T-helper 2 cell (primary cell): Measurements from ENCODE around the gene FARP1.

Experiments
- DNase-seq, 5 experiments: peaks; one replicate each; pipeline versions ENCODE4 v3.0.0 to v3.0.0-alpha.2; 2012 to 2022
- total RNA-seq, 2 donors: gene quantifications; one replicate each; lab custom pipeline; 2026; lab: John Stamatoyannopoulos, UW

FARP1 gene, protein sequence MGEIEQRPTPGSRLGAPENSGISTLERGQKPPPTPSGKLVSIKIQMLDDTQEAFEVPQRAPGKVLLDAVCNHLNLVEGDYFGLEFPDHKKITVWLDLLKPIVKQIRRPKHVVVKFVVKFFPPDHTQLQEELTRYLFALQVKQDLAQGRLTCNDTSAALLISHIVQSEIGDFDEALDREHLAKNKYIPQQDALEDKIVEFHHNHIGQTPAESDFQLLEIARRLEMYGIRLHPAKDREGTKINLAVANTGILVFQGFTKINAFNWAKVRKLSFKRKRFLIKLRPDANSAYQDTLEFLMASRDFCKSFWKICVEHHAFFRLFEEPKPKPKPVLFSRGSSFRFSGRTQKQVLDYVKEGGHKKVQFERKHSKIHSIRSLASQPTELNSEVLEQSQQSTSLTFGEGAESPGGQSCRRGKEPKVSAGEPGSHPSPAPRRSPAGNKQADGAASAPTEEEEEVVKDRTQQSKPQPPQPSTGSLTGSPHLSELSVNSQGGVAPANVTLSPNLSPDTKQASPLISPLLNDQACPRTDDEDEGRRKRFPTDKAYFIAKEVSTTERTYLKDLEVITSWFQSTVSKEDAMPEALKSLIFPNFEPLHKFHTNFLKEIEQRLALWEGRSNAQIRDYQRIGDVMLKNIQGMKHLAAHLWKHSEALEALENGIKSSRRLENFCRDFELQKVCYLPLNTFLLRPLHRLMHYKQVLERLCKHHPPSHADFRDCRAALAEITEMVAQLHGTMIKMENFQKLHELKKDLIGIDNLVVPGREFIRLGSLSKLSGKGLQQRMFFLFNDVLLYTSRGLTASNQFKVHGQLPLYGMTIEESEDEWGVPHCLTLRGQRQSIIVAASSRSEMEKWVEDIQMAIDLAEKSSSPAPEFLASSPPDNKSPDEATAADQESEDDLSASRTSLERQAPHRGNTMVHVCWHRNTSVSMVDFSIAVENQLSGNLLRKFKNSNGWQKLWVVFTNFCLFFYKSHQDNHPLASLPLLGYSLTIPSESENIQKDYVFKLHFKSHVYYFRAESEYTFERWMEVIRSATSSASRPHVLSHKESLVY
- 0.62 to 1.3 reads per million in 2 donors for total RNA-seq

DNA sequence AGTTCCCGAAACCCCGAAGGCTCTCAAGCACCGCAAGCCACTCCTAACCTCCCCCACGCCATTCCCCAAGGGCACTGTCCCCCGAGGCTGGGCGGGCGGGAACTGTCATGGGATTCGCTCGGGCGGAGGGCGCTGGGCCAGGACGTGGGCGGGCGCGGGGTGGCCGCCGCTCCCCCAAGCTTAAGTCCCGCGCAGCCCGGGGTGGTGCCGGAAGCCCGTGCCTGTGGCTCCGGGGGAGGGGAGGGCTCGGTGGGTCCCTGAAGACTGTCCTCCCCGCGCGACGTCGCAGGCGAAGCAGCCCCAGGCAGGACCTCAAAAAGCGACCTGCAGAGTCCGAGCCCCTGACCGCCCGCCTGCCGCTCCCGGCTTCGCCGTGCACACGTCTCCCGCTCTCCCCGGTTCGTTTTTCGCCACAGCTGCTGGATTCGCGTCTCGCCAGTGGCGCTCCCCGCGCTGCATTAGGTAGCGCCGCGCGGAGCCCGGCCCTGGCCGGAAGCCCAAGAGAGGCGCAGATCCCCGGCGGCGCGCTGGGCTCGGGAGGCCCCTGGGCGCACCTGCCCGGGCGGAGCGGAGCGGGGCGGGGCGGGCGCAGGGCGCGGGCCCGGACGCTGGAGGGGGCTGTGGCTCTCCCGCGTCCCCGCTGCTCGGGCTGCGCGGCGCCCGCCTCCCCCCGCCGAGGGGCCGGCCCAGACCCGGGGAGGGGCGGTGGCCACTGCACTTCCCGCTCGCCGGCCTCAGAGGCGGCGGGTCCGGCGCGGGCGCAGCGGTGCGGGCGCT is at the start of gene FARP1:
TSS of gene FARP1 (plus strand) at position 715 of the 777 bp plus-strand sequence. CDS start 70,149 bp downstream, outside the sequence.
- peak in 1 of 5 experiments; percentile 54 for DNase-seq

DNA sequence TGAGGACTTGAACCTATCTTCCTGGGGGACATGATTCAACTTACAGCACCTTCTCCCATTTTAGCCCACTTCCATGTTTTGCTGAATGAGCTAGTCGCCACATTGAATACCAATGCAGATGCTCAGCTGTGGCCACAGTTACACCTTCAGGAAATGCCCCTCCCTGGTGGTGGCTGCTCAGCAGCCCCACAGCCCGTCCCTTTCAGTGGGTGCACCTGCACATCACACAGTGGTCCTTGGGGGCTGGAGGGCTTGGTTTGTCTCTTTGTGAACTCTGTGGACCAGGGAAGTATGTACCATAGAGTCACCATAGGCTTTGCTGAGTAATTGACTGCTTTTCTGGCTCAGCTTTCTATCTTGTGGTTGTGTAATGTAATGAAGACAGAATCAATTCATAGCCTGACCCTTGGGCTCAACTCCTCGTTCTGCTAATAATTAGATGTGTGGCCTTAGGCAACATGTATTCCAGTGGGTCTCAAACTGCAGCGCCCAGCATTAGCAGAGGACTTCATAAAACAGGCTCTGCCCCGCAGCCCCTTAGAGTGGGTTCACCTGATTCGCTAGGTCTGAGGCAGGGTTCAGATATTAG is 48.1 kb upstream of the FARP1 start:
- no peak for DNase-seq

DNA sequence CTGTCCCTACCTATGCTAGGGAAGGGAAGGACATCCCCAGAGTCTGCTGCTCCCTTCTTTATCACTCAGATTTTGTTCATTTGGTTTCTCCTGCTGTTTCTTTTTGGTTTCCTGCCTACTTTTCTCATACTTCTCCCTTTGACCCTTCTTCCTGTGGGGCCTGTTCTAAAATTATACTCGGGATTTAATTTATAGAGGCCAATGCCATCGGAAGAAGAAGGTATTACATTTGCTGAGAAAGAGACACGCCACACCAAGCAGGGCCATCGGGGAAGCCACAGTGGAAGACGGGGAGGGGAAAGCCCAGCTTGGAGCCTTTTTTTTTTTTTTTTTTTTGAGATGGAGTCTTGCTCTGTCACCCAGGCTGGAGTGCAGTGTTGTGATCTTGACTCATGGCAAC is 46.8 kb upstream of the FARP1 start:
- no peak for DNase-seq

DNA sequence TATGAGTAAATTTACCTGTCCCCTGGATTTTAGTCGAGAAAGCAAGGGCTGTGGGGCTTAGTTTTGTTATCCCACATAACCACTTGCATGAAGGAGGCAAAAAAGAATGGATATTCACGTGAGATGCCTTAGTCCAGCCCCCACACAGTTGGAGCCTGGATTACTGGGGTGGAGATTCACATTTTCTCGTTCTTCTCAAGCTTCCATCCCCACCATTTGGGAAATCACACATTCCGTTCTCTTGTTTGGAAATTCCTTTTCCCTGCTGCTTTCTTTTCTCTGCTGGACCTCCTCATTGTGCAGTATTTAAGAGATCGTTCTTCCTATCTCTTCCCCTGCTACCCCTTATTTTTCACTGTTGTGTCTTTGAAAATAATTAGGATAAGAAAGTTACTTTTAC is 45.1 kb upstream of the FARP1 start:
- no peak for DNase-seq

DNA sequence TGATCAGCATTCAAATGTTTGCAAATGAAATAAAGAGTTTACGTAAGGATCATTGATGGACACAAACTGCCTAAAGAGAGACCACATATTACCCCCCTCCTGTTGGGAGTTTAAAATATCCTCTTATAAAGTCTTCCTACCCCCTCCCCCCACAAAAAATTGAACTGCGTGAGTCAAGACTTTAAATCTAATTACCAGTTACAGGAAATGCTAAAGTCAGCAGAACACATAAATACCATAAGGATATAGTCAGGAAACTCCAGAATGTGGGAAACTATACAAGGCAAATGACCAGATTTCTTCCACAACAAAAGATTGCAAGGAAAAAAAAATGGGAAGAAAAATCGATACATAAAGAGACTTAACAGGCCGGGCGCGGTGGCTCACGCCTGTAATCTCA is 44.4 kb upstream of the FARP1 start:
- DNase-seq, result no peak

DNA sequence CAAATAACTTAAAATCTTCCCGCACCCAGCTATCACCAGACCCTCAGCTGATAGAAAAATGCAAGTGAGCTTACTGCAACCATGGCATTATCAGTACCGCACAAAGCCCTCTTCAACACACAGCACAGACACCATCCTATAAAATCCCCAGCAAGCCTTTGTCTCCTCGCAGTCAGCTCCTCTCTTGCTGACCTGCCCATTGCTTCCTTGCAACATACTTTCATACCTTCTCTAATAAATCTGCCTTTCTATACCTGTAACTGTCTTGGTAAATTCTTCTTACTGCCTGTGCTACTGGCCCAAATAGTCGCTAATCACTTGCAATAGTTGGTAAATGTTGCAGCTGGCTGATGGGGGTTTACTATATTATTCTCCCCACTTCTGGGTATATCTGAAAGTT is 43.3 kb upstream of the FARP1 start:
- DNase-seq, result no peak

DNA sequence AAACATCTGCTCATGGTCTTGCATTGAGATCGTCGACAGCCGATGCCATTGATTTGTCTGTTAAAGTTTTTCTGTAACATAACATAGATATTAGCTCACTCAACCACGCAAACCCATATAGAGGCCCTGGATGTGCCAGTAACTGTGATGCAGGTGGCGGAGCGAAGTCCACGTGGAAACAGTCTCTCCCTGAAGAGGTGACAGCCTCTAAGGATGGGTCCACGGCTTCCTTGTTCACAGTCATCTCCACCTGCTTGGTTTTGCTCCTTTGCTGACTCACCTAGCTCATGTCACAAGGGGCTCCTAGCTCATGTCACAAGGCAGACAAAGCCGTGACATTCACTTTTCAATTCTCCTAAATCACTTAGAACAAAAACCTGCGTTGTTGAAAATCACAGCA is 42.4 kb upstream of the FARP1 start:
- DNase-seq, result no peak

DNA sequence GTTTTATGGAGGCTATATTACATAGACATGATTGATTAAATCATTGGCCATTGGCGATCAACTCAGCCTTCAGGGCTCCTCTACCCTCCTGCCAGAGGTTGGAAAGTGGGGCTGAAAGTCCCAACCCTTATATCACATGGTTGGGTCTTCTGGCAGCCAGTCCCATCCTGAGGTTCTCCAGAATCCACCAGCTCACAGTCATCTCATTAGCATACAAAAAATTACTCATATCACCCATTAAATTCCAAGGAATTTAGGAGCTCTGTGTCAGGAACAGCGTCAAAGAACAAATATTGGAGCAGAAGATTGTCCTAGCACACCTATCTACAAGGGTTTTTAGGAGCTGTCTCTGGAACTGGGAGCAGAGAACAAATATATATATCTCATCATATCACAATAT is 39.4 kb upstream of the FARP1 start:
- no peak for DNase-seq

DNA sequence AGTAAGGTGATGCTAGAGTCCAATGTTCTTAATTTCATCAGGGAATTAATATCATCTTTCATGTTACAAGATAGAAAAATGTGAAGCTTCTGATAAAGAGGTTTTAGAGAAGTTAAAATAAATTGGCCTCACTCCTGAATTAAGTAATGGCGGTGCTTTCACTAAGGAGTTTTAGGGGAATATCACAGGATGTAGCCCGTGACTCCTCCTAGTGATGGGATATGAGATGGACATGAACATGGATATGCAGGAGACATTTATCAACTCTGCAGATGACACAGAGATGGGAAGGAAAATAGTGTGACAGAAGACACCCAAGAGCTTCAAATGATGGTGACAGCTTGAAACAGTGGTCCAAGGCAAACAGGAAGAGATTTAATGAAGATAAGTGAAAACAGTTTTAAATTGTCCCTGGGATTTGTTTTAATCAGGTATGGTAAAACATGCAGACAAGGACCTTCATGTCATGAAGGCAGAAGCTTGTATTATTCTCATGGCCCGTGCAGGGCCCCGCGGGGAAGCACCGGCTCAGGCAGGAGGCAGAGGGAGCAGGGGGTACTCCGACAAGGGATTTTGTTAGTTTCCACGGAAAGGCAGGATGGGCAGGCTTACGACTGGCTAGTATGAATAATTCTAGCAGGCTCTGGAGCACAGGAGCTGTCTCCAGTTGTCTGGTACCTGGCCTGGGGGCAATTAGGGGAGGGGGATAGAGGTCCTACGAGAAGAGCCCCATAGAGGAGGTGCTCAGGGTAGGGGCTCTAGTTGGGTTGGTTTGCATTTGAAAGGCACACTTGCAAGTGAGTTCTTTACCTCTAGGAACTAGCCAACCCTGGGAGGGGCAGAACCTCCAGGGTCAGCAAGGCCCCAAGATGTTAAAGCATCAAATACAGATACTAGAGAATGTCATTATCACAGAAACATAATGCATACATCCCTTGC is 38.7 kb upstream of the FARP1 start:
- DNase-seq, result no peak

DNA sequence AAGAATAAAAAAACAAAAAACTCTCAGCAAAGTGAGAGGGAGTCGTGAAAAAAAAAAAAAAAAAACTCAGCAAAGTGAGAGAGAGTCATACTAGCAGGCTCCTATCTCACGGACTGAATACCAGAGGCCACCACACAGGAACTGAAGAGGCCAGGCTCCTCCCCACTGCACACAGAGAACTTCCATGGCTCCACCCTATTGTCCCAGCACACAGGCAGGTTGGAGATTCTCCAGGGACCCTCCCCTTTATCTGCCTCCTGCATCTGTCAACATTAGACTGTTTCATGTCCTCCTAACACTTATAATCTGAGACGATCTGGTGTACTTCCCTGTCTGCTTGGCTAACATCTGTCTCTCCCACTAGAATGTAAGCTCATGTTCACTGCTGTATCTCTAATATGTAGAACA is 37.0 kb upstream of the FARP1 start:
- DNase-seq, result no peak

DNA sequence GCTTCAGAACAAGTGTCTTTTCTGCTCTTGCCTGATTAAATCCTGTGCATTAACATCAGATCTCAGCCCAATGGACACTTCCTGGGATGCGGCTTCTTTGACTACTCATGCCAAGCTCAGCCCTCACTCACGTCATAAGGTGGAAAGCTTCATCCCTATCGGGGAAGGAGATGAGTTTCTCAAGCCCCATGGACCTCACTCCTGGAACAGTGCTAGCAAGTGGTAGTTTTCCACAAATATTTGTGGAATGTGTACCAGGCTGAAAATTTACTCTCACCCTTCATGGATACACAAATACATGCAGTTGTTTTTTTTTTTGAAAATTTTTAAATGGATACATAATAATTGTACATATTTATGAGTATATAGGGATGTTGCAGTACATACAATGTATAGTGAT is 34.6 kb upstream of the FARP1 start:
- DNase-seq, result no peak

DNA sequence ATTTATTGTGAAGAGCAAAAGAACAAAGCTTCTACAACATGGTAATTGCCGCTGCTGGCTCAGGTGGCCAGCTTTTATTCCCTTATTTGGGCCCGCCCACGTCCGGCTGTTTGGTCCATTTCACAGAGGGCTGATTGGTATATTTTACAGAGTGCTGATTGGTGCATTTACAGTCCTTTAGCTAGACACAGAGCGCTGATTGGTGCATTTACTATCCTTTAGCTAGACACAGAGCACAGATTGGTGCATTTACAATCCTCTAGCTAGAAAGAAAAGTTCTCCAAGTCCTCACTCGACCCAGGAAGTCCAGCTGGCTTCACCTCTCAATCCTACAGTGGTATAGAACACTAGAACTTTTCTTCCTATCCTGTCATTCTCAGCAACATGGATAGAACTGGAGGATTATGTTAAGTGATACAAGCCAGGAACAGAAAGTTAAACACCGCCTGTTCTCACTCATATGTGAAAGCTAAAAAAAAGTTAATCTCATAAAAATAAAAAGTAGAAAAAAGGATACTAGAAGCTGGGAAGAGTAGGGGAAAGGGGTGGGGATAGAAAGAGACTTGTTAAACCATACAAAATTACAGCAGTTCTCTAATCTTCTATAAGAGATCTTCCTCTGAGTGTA is 33.6 kb upstream of the FARP1 start:
- DNase-seq, result no peak

DNA sequence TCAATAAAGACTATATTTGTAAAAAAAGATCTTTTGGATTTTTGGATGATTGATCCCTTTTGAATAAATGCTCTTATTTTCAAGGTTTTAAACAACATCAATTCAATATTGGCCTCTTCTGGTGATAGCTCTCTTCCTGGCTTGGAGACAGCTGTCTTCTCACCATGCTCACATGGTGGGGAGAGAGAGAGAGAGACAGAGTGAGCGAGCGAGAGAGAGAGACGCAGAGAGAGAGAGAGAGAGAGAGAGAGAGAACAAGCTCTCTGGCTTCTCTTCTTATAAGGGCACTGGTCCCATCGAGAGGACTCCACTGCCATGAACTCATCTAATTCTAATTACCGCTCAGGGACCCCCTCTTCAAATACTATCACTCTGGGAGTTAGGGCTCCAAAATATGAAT is 32.1 kb upstream of the FARP1 start:
- no peak for DNase-seq

DNA sequence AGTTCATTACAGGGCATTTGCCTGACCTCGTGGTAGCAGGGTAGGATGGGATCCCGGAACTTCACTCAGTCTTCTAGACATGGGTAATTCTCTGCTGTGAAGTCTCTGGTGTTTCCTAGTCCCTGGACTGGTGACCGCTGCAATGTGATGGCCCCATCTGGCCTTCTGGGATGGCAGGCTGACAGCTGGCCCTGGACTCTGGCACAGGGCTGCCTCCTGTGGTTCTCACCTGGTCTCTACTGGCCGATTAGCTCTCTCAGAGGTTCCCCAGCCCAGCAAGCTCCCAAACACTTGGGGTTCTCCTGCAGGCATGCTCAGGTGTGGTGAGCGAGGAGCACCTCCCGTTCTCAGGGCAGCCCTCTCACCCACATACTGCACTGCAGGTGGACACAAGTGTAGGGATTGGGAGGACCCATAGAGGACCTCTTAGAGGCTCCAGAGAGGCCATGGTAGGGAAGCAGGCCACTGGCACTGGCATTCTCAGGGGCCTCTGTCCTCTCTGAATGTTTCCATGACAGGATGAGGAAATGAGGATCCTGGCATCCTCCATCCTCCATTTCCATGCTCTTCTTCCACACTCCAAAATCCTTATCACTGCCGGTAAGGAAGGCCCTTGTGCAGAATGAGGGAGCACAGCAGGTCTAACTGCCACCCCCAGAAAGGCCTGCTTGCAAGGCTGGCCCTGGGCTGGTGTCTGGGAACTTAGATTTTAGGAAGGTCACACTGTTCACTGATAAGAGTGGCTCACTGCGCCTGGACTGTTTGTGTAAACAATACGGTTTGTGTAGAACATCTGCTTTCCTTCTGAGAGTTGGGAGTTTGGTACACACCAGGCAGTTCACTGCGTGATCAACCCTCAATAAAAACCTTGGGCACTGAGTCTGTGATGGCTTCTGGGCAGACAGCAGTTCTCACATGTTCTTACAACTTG is 31.5 kb upstream of the FARP1 start:
- DNase-seq, result no peak

DNA sequence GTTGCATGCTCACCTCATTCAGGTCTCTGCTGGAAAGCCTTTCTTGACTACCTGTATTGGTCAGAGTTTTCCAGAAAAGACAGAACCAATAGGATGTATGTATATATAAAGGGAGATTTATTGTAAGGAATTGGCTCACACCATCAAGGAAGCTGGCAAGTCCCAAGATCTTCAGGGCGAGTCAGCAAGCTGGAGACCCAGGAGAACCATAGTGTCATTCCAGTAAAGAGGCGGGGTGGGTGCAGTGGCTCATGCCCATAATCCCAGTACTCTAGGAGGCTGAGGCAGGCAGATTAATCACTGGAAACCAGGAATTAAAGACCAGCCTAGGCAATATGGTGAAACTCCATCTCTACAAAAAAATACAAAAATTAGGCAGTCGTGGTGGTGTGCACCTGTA is 30.4 kb upstream of the FARP1 start:
- DNase-seq, result no peak

DNA sequence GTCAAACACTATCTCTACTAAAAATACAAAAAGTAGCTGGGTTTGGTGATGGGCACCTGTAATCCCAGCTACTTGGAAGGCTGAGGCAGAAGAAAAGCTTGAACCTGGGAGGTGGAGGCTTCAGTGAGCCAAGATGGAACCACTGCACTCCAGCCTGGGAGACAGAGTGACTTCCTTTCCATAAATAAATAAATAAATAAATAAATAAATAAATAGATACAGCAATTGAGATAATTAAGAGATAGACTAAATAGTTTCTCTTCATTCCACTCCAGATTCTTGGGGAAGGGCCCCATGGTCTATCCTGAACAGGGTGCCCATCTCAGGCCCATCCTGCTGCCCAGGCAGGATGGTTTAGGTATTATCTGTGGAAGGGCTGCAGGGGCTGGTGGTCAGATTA is 24.0 kb upstream of the FARP1 start:
- no peak for DNase-seq

DNA sequence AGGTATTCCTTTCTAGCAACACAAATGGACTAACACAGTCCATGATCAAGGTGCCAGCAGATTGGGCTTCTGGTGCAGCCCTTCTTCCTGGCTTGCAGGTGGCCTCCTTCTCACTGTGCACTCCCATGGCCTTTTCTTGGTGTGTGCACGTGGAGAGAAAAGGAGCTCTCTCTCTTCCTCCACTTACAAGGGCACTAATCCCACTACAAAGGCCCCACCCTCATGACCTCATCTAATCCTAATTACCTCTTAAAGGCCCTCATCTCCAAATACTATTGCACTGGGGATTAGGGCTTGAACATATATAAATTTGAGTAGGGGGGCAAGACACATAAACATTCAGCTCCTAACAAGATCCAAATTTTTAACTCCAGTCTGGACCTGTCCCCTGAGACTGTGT is 19.7 kb upstream of the FARP1 start:
- DNase-seq, result no peak

DNA sequence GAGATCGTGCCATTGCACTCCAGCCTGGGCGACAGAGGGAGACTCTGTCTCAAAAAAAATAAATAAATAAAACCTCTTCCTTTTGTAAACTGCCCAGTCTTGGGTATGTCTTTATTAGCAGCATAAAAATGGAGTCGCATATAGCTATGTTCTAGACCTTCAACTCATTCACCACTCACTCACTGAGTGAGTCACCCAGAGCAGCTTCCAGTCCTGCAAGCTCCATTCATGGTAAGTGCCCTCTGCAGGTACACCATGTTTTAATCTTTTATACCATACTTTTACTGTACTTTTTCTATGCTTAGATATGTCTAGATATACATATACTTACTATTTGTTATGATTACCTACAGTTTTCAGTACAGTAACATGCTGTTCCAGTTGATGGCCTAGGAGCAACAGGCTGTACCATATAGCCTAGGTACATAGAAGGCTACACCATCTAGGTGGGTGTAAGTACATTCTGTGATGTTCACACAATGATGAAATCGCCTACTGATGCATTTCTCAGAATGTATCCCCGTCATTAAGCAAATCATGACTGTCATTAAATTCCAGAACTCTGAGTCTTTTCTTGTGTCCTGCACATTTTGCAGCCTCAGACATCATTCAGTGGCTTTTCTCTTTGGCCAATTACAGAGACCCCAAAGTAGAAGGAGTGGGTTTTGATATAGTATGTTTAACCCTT is 13.7 kb upstream of the FARP1 start:
- no peak for DNase-seq

DNA sequence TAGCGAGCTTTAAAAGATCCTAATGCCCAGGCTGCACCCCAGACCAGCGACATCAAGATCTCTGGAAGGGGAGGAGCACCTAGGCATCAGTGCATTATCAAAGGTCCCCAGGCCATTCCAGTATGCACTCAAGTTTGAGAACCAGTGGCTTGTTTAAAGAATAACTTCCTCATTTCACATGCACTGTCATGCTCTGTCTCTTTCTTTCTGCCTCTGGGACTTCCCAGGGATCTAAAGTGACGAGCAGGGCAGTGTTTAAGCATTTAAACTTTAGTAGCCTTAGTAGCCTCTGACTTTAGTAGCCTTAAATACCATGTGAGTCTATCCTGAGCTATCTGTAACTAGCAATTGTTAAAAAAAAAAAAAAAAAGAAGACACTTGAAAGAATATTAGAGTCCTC is 8.9 kb upstream of the FARP1 start:
- no peak for DNase-seq
